A549 (cell line): Measurements from ENCODE around the gene HOXB4. TPM values are rescaled to one million over a fixed set of nuclear protein-coding genes. Genes with fewer than 3 reads are reported as not detected.

Source experiments
- ATAC-seq, 2 experiments: fragments of 200-7000 bp in 1 of 2; fragments of >200 bp in 1 of 2; cut with Nextera tagmentation in 1 of 2; cut with Tn5 transposase in 1 of 2; 3 replicates each; pipeline versions ENCODE4 v1.8.0 to v1.9.1; 2018 to 2020; ENCODE audit warnings: mild to moderate bottlenecking in 1 of 2, moderate library complexity in 1 of 2
- CTCF ChIA-PET: fragments of 300-600 bp; sonication (Branson Sonifier 250); formaldehyde crosslinking; extraction: SDS; loops from one replicate; lab custom pipeline; 2021; ENCODE audit warnings: antibody characterized with exemption, inconsistent platforms; lab: Yijun Ruan, JAX
- POLR2A ChIA-PET: fragments of 350-600 bp; formaldehyde crosslinking; extraction: SDS; loops from one replicate; lab custom pipeline; 2021; ENCODE audit warnings: antibody characterized with exemption, inconsistent platforms; lab: Yijun Ruan, JAX
- DNase-seq, 2 experiments: peaks; one replicate each; pipeline versions ENCODE4 v3.0.0 to v3.0.0-alpha.2; 2011 to 2016; ENCODE audit warnings: low read depth in 1 of 2, low spot score in 1 of 2
- FAIRE-seq: peaks from 2 replicates; lab custom pipeline; 2011; peaks lifted over from hg19 to GRCh38; lab: Jason Lieb, UNC
- H3K27ac ChIP-seq, 2 experiments: fragments of >200 bp; sonication (Bioruptor Twin); formaldehyde crosslinking; 3 replicates each; pipeline ENCODE4 v1.5.1; 2016 to 2017
- H3K4me1 ChIP-seq: fragments of >200 bp; sonication (Bioruptor Twin); formaldehyde crosslinking; 3 replicates; pipeline ENCODE4 v1.6.1; 2016
- H3K4me2 ChIP-seq: fragments of >200 bp; sonication (Bioruptor Twin); formaldehyde crosslinking; 3 replicates; pipeline ENCODE4 v1.6.1; 2016
- H3K4me3 ChIP-seq: fragments of >200 bp; sonication (Bioruptor Twin); formaldehyde crosslinking; 3 replicates; pipeline ENCODE4 v1.5.1; 2016
- H3K9me3 ChIP-seq: fragments of >200 bp; sonication (Bioruptor Twin); formaldehyde crosslinking; 3 replicates; pipeline ENCODE4 v1.6.1; 2016
- BCL3 ChIP-seq: fragments of >200 bp; sonication (Bioruptor Twin); formaldehyde crosslinking; IDR thresholded peaks from 3 replicates; pipeline ENCODE4 v1.6.1; 2016
- CBX8 ChIP-seq: fragments of 200-600 bp; sonication (generic); IDR thresholded peaks from 2 replicates; pipeline ENCODE4 v1.6.1; 2016
- CHD4 ChIP-seq: fragments of 200-600 bp; sonication (generic); IDR thresholded peaks from 2 replicates; pipeline ENCODE4 v1.6.1; 2016; ENCODE audit warnings: antibody characterized with exemption, mild to moderate bottlenecking, borderline replicate concordance
- E2F6 ChIP-seq: IDR thresholded peaks from 2 replicates; pipeline ENCODE4 v1.6.1; 2012; ENCODE audit warnings: low read depth, borderline replicate concordance
- ELK1 ChIP-seq: fragments of 150-350 bp; IDR thresholded peaks from 2 replicates; pipeline ENCODE4 v1.6.1; 2014; ENCODE audit warnings: low read depth, mild to moderate bottlenecking, low read length
- EP300 ChIP-seq, 2 experiments: fragments of >200 bp; sonication (Bioruptor Twin); formaldehyde crosslinking; IDR thresholded peaks; 2 replicates in 1 of 2; 3 replicates in 1 of 2; pipeline ENCODE4 v1.6.1; 2016 to 2017
- FOSB ChIP-seq: fragments of 250-450 bp; sonication (Bioruptor Pico); IDR thresholded peaks from 2 replicates; pipeline ENCODE4 v1.5.0; 2020; ENCODE audit warnings: mild to moderate bottlenecking, moderate library complexity
- GATA3 ChIP-seq: IDR thresholded peaks from 2 replicates; pipeline ENCODE4 v1.6.1; 2012; ENCODE audit warnings: borderline replicate concordance
- HDAC2 ChIP-seq: fragments of 200-600 bp; sonication (generic); IDR thresholded peaks from 2 replicates; pipeline ENCODE4 v1.6.1; 2016
- HEYL ChIP-seq: fragments of 250-450 bp; sonication (Bioruptor Pico); IDR thresholded peaks from 2 replicates; pipeline ENCODE4 v1.8.0; 2021; ENCODE audit warnings: mild to moderate bottlenecking, moderate library complexity
- HOXB5 ChIP-seq: fragments of 250-450 bp; sonication (Bioruptor Pico); IDR thresholded peaks from 2 replicates; pipeline ENCODE4 v1.5.0; 2020; ENCODE audit warnings: mild to moderate bottlenecking, moderate library complexity
- KDM5A ChIP-seq: fragments of 200-600 bp; sonication (generic); IDR thresholded peaks from 2 replicates; pipeline ENCODE4 v1.6.1; 2016; ENCODE audit warnings: antibody characterized with exemption, mild to moderate bottlenecking
- MAX ChIP-seq: IDR thresholded peaks from 2 replicates; pipeline ENCODE4 v1.6.1; 2012
- NFE2L2 ChIP-seq: fragments of 150-350 bp; conservative IDR thresholded peaks from 2 replicates; pipeline ENCODE4 v1.6.1; 2014; ENCODE audit warnings: low read length
- PHF8 ChIP-seq: fragments of 200-600 bp; sonication (generic); IDR thresholded peaks from 2 replicates; pipeline ENCODE4 v1.6.1; 2016; ENCODE audit warnings: low read depth, mild to moderate bottlenecking, antibody characterized with exemption, moderate library complexity, borderline replicate concordance
- POLR2A ChIP-seq: IDR thresholded peaks from 2 replicates; pipeline ENCODE4 v1.6.1; 2012; ENCODE audit warnings: mild to moderate bottlenecking, low read length
- POLR2AphosphoS2 ChIP-seq: conservative IDR thresholded peaks from 2 replicates; pipeline ENCODE4 v1.6.1; 2012; ENCODE audit warnings: low read length, improper control_type of control experiment, inconsistent platforms
- RARB ChIP-seq: fragments of 250-450 bp; sonication (Bioruptor Pico); IDR thresholded peaks from 2 replicates; pipeline ENCODE4 v1.8.0; 2021; ENCODE audit warnings: mild to moderate bottlenecking, moderate library complexity
- RCOR1 ChIP-seq: fragments of 150-350 bp; IDR thresholded peaks from 2 replicates; pipeline ENCODE4 v1.6.1; 2014; ENCODE audit warnings: antibody characterized with exemption, low read length, low read depth
- REST ChIP-seq: fragments of 200-600 bp; sonication (generic); IDR thresholded peaks from 2 replicates; pipeline ENCODE4 v1.6.1; 2016; ENCODE audit warnings: antibody characterized with exemption, mild to moderate bottlenecking, moderate library complexity
- RFX5 ChIP-seq: fragments of 450-650 bp; IDR thresholded peaks from 2 replicates; pipeline ENCODE4 v1.7.1; 2014; ENCODE audit warnings: antibody characterized with exemption, mild to moderate bottlenecking, moderate library complexity
- TFCP2L1 ChIP-seq: fragments of 250-450 bp; sonication (Bioruptor Pico); IDR thresholded peaks from 2 replicates; pipeline ENCODE4 v1.5.0; 2021; ENCODE audit warnings: mild to moderate bottlenecking
- TP53 ChIP-seq: fragments of 250-450 bp; sonication (Bioruptor Pico); IDR thresholded peaks from 2 replicates; pipeline ENCODE4 v1.5.0; 2021; ENCODE audit warnings: mild to moderate bottlenecking, moderate library complexity
- USF2 ChIP-seq: fragments of 450-650 bp; IDR thresholded peaks from 2 replicates; pipeline ENCODE4 v1.6.1; 2014; ENCODE audit warnings: antibody characterized with exemption
- WGBS: methylation state at CpG from one replicate; pipeline ENCODE4 v1.1.6; 2017; ENCODE audit errors: missing lambda C conversion rate; 5-methylcytosine and 5-hydroxymethylcytosine counted together
- polyA minus RNA-seq: library from RNA; depleted of rRNA, polyadenylated mRNA; stranded (reverse); fragments of >200 nt; gene quantifications from 2 replicates; pipeline ENCODE4 v1.2.3, GENCODE V29; 2011; rRNA and poly(A)+ RNA removed
- polyA plus RNA-seq, 4 experiments: library from polyadenylated mRNA; depleted of rRNA in 3 of 4; stranded (reverse); fragments of >200 nt; fragmentation: RNase III in 1 of 4; extraction: RNeasy Plus Mini Kit Qiagen cat#74134 plus additional on column Dnase treatment in 1 of 4; gene quantifications; 2 replicates in 3 of 4; 3 replicates in 1 of 4; pipeline ENCODE4 v1.2.3, GENCODE V29; 2011 to 2017

HOXB4 gene
- 0.74 and 0.75 TPM in 2 replicates for polyA plus RNA-seq (2011; rRNA removed)
- polyA plus RNA-seq (2012; cell fraction: cytosol; rRNA removed): 0.25 and 0.29 TPM in 2 replicates
- 1.6 TPM in 2 replicates for polyA plus RNA-seq (2012; cell fraction: nucleus; rRNA removed)
- 0.24 to 0.37 TPM (median 0.30 TPM) in 3 replicates for polyA plus RNA-seq (2017; fragmentation: RNase III; extraction: RNeasy Plus Mini Kit Qiagen cat#74134 plus additional on column Dnase treatment)
- polyA minus RNA-seq: 0.44 and 0.99 TPM in 2 replicates

- Histone ChIP-seq H3K4me2 (peak within 1 kb of the TSS; percentile 36), H3K4me1 (peaks cover 16% of the 10 kb centered on the region)
- TF ChIP-seq EP300 (IDR thresholded peaks at IDR 0.05) (no peak), RFX5 (no peak), TP53 (CRISPR knock-in tag) (no peak), TFCP2L1 (no peak), GATA3 (no peak), RARB (CRISPR knock-in tag) (no peak), HDAC2 (no peak), HOXB5 (no peak), REST (no peak), MAX (no peak), PHF8 (no peak)
- TF ChIP-seq, all 56 proteins: peak for 0
- Histone ChIP-seq H3K9me3 (no peaks in the 10 kb centered on the region), H3K27ac (peak within 1 kb of the TSS in 1 of 2 experiments; percentile 31; a peak in 2 of 6 replicates), H3K4me3 (no peak within 1 kb of the TSS)
- WGBS: 95% methylated on average over 43 of the region's 58 CpGs
- CTCF ChIA-PET: interaction anchor here (1.0 kb wide), 1 partner anchor 225 kb away, joined by 3 read pairs; no protein-coding TSS in a partner anchor
- ATAC-seq (no peak), FAIRE-seq (no peak), DNase-seq (no peak)
- POLR2A ChIA-PET: no interaction called here
These were observed at the start of gene HOXB4 for GRCh38 chr17:48577946-48578615. HOXB4 (minus strand) TSS chr17:48578350; CDS start chr17:48578319, 31 bp downstream.

- FAIRE-seq (no peak), DNase-seq (no peak), ATAC-seq (no peak)
- Histone ChIP-seq H3K9me3 (no peaks in the 10 kb centered on the region), H3K4me1 (peaks cover 23% of the 10 kb centered on the region; the same call in 2 of the 3 replicates)
- CTCF ChIA-PET: interaction anchor here (0.7 to 5.8 kb wide), 9 partner anchors 9 to 602 kb away, joined by 3 to 118 read pairs (median 5); no protein-coding TSS in a partner anchor
- TF ChIP-seq FOSB (CRISPR knock-in tag): no peak
- no peak for TF ChIP-seq KDM5A
- TF ChIP-seq E2F6: no peak
- TF ChIP-seq POLR2A: no peak
- no peak for TF ChIP-seq USF2
- no peak for TF ChIP-seq GATA3
- TF ChIP-seq CBX8: no peak
- no peak for TF ChIP-seq BCL3
- no peak for TF ChIP-seq CHD4
- no peak for TF ChIP-seq RCOR1
- no peak for TF ChIP-seq HEYL (CRISPR knock-in tag)
- TF ChIP-seq POLR2AphosphoS2: no peak
- no peak for TF ChIP-seq ELK1
- TF ChIP-seq HDAC2: no peak
- TF ChIP-seq NFE2L2: no peak
- TF ChIP-seq, all 56 proteins: peak for 0
- Histone ChIP-seq H3K27ac (peak overlapping the region; percentile 89 to 95), H3K4me3 (peak overlapping the region; percentile 72), H3K4me2 (peak overlapping the region; percentile 92)
- POLR2A ChIA-PET: interaction anchor here (0.6 to 2.9 kb wide), 6 partner anchors 9 to 17 kb away, joined by 3 to 45 read pairs (median 6); partner anchors contain the start of gene HOXB8
- 63% methylated on average over 5 of the region's 5 CpGs for WGBS
These were observed 49.0 kb upstream of the HOXB4 start for GRCh38 chr17:48627118-48627597.
